Pulmonary artery endothelial cell (primary cell): Measurements from ENCODE around the gene CCDC27. TPM values are rescaled to one million over a fixed set of nuclear protein-coding genes. Genes with fewer than 3 reads are reported as not detected.

Experiments used
- DNase-seq: peaks from one replicate; pipeline ENCODE4 v3.0.0-alpha.2; 2011; ENCODE audit warnings: low read depth, low spot score
- total RNA-seq: library from RNA; depleted of rRNA; stranded (reverse); fragments of >200 nt; gene quantifications from 2 replicates; pipeline ENCODE4 v1.2.3, GENCODE V29; 2014

CCDC27 gene
- not detected in 2 replicates for total RNA-seq

DNA sequence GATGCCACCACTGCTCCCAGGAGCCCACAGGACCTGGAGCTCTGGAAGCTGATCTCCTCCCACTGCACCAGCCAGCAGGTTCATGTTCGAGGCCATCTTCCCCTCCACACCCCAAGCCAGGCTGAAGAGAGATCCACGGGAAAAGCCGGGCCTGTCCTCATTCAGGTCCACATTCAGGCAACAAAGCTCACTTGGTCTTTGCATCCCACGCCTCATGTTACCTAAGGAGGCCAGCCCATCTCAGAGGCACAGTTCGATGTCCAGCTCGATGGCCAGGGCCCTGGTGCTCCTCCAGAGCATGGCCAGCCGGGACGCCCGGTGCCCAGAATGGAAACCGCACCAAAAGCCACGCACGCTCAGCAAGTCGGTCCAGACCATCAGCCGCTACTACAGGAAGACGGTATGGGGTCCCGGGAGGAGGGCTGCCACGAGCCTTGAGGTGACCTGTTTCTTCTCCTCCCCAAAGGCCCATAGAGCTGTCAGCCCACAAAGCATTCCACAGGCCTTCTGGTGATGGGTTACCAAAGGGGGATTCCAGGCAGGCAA lies at the start of gene CCDC27:
Gene CCDC27, plus strand, starts transcription at position 51 of the 546 bp plus-strand sequence. Its CDS starts 32 bp downstream, at position 83.
- no peak for DNase-seq

- DNase-seq: no peak
Measured at GRCh38 chr1:3702528-3702927, 49.7 kb upstream of the CCDC27 start.

DNA sequence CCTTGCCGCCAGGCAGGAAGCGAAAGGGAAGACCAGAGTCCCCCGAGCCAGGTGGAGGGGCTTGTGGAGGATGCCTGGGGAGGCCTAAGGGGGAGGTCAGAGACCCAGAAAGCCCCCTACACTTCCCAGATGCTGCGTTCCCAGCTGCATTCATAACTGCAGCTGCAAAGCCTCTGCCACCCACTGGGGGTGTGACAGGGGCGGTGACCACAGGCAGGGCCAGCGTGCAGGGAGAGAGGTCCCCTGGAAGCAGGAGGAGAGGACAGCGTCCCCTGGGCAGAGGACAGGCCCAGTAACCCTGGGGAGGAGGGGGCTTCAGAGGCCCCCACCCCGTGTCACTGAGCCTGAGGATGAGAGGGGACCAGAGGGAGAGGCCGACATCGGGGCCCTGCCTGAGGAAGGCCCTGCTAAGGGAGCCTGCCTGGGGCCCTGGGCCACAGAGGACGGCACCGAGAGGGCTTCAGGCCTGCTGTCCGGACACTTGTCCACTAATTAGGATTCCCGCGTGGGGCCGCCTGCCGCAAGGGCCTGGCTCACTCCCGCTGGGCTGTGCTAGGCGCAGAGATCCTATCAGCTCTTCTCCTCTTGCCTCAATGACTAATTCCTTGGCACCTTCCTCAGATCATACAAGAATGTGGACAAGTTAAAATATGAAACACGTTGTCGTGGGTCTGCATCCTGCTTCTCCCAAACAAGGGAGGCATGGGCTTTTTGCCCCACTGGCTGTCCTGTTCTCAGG lies 49.1 kb upstream of the CCDC27 start:
- DNase-seq: no peak

DNA sequence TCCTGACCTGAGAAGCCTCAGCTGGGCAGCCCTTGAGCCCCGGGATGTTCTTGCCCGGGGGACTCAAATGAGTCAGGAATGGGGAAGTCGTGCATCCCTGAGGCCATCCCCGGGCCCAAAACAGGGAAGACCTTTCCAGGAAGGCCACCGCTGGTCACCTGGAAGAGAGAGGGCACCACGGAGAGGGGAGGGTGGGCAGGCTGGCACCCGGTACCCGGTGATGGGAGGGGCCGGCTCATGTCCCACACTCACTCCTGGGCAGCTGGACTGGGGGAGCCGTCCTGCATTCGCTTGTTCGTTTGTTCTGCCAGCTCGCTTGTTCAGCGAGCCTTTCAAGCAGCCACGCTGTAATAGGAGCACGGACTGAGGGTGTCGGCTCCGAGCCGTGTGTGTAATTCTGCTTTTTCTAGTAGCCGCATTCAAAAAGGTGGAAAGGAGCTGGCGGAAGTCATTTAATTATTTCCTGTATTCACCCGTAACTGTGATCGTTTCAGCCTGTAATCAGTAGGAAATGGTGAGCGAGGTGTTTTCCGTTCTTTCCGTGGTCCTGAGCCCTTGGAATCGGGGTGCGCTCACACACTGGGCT lies 48.4 kb upstream of the CCDC27 start:
- no peak for DNase-seq

- DNase-seq: no peak
Measured at GRCh38 chr1:3705341-3705950, 46.8 kb upstream of the CCDC27 start.

- DNase-seq: no peak
Measured at GRCh38 chr1:3706651-3707297, 45.5 kb upstream of the CCDC27 start.

DNA sequence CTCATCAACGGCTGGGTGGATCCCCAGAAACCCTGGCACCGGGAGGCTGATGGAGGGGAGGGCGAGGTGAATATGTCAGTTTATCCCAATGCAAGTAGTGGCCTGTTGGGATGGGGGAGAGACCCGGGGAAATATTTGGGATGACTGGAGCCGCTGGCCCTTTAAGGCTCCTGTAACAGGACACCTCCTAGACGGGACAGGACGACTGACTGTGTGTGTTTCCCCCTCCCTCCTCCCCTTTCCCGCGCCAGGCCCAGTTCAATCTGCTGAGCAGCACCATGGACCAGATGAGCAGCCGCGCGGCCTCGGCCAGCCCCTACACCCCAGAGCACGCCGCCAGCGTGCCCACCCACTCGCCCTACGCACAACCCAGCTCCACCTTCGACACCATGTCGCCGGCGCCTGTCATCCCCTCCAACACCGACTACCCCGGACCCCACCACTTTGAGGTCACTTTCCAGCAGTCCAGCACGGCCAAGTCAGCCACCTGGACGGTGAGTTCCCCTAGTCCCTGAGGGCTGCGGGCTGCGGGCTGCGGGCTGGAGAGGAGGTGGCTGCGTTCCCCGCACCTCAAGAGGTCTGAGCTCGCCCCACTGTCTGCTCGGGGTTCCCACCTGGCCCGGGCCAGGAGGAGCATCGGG lies 44.8 kb upstream of the CCDC27 start:
- DNase-seq: no peak

DNA sequence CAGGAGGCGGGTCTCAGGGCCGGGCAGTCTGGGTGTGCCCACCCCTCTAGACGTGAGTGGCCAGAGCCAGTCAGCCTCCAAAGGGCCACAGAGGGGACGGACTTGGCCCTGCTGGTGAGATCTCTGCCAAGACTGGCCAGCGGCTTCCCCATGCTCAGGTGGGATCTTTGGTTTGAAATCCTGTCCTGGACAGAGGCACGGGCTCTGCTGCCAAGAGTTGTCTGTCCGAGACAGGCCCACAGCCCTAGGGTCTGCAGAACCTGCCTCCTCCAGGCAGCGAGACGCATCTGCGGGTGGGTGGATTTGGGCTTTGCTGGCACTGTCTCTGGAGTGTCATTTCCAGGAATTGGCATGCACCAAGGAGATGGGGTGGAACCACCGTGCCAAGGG lies 44.3 kb upstream of the CCDC27 start:
- DNase-seq: no peak

DNA sequence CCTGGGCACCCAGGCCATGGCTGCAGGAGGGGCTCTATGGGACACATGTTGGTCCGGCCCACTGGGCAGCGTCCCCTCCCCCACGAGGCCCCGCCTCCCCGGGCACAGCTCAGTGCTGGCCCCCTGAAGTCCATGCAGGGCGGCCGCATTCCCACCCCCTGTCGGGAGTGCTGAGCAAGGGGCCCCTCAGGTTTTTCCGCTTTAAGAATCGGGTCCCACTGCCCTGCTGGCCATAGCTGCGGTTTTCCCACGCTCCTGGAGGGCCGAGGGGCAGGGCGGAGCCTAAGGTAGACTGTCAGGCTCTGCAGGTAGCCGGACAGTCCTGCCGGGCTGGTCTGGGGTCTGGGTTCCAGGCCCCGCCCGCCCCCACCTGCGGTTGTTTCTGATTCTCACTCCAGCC lies 43.5 kb upstream of the CCDC27 start:
- DNase-seq: no peak

- DNase-seq: no peak
Measured at GRCh38 chr1:3710251-3710650, 42.0 kb upstream of the CCDC27 start.

GRCh38 chr1:3711381-3711779 lies 40.9 kb upstream of the CCDC27 start:
- no peak for DNase-seq

GRCh38 chr1:3711780-3712451 lies 40.3 kb upstream of the CCDC27 start:
- no peak for DNase-seq

DNA sequence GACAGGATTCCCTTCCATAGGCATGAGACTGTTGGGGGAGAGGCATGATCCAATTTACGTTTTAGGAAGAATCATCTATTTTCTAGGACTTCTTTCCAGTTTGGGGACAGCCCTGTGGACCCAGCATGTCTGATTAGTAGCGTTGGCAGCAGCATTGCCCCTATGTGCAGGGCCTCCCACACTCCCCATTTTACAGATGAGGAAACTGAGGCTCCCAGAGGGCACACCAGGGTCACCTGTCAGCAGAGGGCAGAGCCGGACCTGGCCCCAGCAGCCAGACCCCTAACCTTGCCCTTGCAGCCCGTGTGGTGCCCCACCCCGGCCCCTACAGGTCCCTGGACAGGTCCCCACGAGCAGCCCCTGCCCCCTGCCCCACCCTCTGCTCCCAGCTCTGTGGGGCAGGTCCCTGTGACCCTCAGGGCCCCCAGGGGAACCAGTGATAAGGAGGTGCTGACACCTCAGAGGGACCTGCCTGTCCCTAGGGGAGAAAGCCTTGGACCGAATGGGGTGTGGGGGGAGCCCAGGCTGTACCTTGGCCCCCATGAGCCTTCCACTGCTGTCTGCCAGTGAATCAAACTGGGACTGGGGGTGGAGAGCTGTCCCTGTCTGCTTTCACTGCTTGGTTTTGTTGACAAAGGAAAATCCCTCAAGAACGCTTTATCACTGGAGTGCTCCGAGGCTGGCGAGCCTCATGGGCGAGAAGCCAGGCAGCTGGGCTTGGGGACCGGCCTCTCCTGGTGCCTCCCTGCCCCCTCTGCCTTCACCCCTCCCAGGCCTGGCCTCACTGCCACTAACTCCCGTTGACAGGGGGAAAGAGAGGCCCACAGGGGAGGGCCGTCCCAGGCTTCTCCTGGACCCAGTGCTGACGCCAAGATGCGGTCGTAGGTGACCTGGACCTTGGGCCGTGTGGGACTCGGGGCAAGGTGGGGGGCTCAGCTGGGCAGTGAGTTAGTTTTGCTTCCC lies 39.4 kb upstream of the CCDC27 start:
- DNase-seq: no peak

- no peak for DNase-seq
Measured at GRCh38 chr1:3713840-3714239, 38.4 kb upstream of the CCDC27 start.

- DNase-seq: no peak
Measured at GRCh38 chr1:3714284-3714741, 37.9 kb upstream of the CCDC27 start.

- DNase-seq: no peak
Measured at GRCh38 chr1:3714814-3715213, 37.4 kb upstream of the CCDC27 start.

- no peak for DNase-seq
Measured at GRCh38 chr1:3716351-3716750, 35.9 kb upstream of the CCDC27 start.

DNA sequence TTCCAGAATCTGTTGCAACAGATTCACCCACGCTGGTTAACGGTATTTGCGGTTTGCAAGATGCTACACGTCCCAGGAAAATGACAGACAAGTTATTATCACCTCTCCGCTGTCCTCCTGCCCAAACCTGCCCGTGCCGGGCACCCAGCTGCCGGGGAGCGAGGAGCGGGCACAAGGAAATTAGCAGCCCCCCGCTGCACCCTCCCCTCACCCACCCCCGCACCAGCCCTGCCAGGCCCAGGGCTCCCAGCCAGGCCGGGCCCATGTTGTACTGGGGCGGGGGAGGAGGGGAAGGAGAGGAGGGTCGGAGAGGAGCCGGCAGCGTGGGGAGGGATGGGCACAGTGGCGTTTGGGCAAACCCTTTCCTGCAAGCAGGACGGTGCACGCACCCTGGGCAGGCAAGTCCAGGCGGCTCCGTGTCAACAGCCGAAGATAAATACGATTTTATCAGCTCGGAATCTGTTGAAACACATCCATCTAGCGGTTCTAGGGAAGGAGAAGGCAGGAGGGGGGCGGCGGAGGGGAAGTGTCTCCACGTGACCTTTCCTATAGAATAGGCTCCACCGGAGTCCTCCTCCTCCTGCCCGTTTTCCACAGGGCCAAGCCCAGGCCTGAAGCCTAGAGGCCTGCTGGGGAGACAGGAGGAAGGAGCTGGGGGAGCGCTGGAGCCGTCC lies 35.1 kb upstream of the CCDC27 start:
- DNase-seq: no peak
